Neural cell (in vitro differentiated cells): ENCODE data around the gene KDM3B. TPM values are rescaled to one million over a fixed set of nuclear protein-coding genes. Genes with fewer than 3 reads are reported as not detected.
A peak's percentile ranks its signal among the peaks of the same experiment; 100 is the strongest.

Experiments used
- H2AFZ ChIP-seq: fragments of 200-600, 300-800 bp; sonication (generic), shearing (Covaris generic); 2 replicates; pipeline ENCODE4 v1.6.0; 2014; ENCODE audit warnings: low read depth, mild to moderate bottlenecking, antibody characterized with exemption, low read length, moderate library complexity
- H3F3A ChIP-seq: fragments of 200-600 bp; shearing (Covaris generic); 2 replicates; pipeline ENCODE4 v1.6.1; 2016; ENCODE audit warnings: mild to moderate bottlenecking, moderate library complexity, mixed read lengths, antibody characterized with exemption, low read length; ENCODE audit not compliant: insufficient read depth, poor library complexity, severe bottlenecking
- H3K27ac ChIP-seq: fragments of 200-600, 300-800 bp; sonication (generic), shearing (Covaris generic); 2 replicates; pipeline ENCODE4 v1.5.1; 2014; ENCODE audit warnings: mild to moderate bottlenecking, low read length, moderate library complexity
- H3K27me3 ChIP-seq: fragments of 300-800, 200-600 bp; sonication (generic), shearing (Covaris generic); 2 replicates; pipeline ENCODE4 v1.6.0; 2014; ENCODE audit warnings: mild to moderate bottlenecking, low read depth, low read length, moderate library complexity; ENCODE audit not compliant: insufficient read depth
- H3K36me3 ChIP-seq: fragments of 300-800, 200-600 bp; sonication (generic), shearing (Covaris generic); 2 replicates; pipeline ENCODE4 v1.5.1; 2014; ENCODE audit warnings: mild to moderate bottlenecking, antibody characterized with exemption, low read length, moderate library complexity; ENCODE audit not compliant: insufficient read depth
- H3K4me2 ChIP-seq: fragments of 300-800, 200-600 bp; sonication (generic), shearing (Covaris generic); 2 replicates; pipeline ENCODE4 v1.6.0; 2014; ENCODE audit warnings: mild to moderate bottlenecking, low read length
- H3K4me3 ChIP-seq: fragments of 300-800, 200-600 bp; sonication (generic), shearing (Covaris generic); 2 replicates; pipeline ENCODE4 v1.5.1; 2014; ENCODE audit warnings: mild to moderate bottlenecking, low read length, moderate library complexity
- H3K79me2 ChIP-seq: fragments of 200-600 bp; shearing (Covaris generic); replicated peaks from 2 replicates; pipeline ENCODE4 v1.6.0; 2014; ENCODE audit warnings: mild to moderate bottlenecking, low read length, moderate library complexity; ENCODE audit not compliant: insufficient read depth
- H3K9ac ChIP-seq: fragments of 300-800, 200-600 bp; sonication (generic), shearing (Covaris generic); 2 replicates; pipeline ENCODE4 v1.6.1; 2016; ENCODE audit warnings: mild to moderate bottlenecking, low read length, mixed read lengths
- H3K9me2 ChIP-seq: fragments of 200-600 bp; shearing (Covaris generic); 2 replicates; pipeline ENCODE4 v1.6.1; 2016; ENCODE audit warnings: mild to moderate bottlenecking, low read length, mixed read lengths; ENCODE audit not compliant: insufficient read depth
- H3K9me3 ChIP-seq: fragments of 200-600, 300-800 bp; sonication (generic), shearing (Covaris generic); 2 replicates; pipeline ENCODE4 v1.6.1; 2016; ENCODE audit warnings: mild to moderate bottlenecking, mixed run types, low read length, moderate library complexity, mixed read lengths
- H4K20me1 ChIP-seq: fragments of 200-600 bp; shearing (Covaris generic); 2 replicates; pipeline ENCODE4 v1.6.1; 2016; ENCODE audit warnings: mild to moderate bottlenecking, mixed run types; ENCODE audit not compliant: insufficient read depth
- CTCF ChIP-seq: fragments of 450-650 bp; IDR thresholded peaks from 2 replicates; pipeline ENCODE4 v1.5.1; 2014; ENCODE audit warnings: antibody characterized with exemption, mild to moderate bottlenecking, moderate library complexity; ENCODE audit not compliant: poor library complexity, severe bottlenecking
- EP300 ChIP-seq: fragments of 450-650 bp; conservative IDR thresholded peaks from 2 replicates; pipeline ENCODE4 v1.6.1; 2014; ENCODE audit warnings: antibody characterized with exemption, mild to moderate bottlenecking, moderate library complexity; ENCODE audit not compliant: poor library complexity, severe bottlenecking
- EZH2 ChIP-seq: fragments of 200-600, 300-800 bp; shearing (Covaris generic), sonication (generic); IDR thresholded peaks from 2 replicates; pipeline ENCODE4 v1.6.1; 2014; ENCODE audit warnings: antibody characterized with exemption, low read length, borderline replicate concordance, mild to moderate bottlenecking; ENCODE audit not compliant: insufficient read depth, poor library complexity, severe bottlenecking
- MXI1 ChIP-seq: fragments of 450-650 bp; conservative IDR thresholded peaks from 2 replicates; pipeline ENCODE4 v1.6.1; 2014; ENCODE audit warnings: antibody characterized with exemption, mild to moderate bottlenecking; ENCODE audit not compliant: poor library complexity, severe bottlenecking
- POLR2AphosphoS5 ChIP-seq: IDR thresholded peaks from 2 replicates; pipeline ENCODE4 v1.6.1; 2012
- RAD21 ChIP-seq: fragments of 450-650 bp; conservative IDR thresholded peaks from 2 replicates; pipeline ENCODE4 v1.6.1; 2014; ENCODE audit warnings: antibody characterized with exemption, mild to moderate bottlenecking, moderate library complexity
- REST ChIP-seq: IDR thresholded peaks from 2 replicates; pipeline ENCODE4 v1.6.1; 2012; ENCODE audit warnings: borderline replicate concordance
- SMC3 ChIP-seq: fragments of 450-650 bp; conservative IDR thresholded peaks from 2 replicates; pipeline ENCODE4 v1.6.1; 2014; ENCODE audit warnings: antibody characterized with exemption, mild to moderate bottlenecking, moderate library complexity; ENCODE audit not compliant: poor library complexity
- TAF1 ChIP-seq: IDR thresholded peaks from 2 replicates; pipeline ENCODE4 v1.6.1; 2012; ENCODE audit warnings: low read depth
- polyA plus RNA-seq: library from polyadenylated mRNA; depleted of rRNA; stranded (reverse); fragments of >200 nt; gene quantifications from 2 replicates; pipeline ENCODE4 v1.2.3, GENCODE V29; 2014

The KDM3B gene
- polyA plus RNA-seq, 1 donor from 2014 or later, result 58.7 TPM

DNA sequence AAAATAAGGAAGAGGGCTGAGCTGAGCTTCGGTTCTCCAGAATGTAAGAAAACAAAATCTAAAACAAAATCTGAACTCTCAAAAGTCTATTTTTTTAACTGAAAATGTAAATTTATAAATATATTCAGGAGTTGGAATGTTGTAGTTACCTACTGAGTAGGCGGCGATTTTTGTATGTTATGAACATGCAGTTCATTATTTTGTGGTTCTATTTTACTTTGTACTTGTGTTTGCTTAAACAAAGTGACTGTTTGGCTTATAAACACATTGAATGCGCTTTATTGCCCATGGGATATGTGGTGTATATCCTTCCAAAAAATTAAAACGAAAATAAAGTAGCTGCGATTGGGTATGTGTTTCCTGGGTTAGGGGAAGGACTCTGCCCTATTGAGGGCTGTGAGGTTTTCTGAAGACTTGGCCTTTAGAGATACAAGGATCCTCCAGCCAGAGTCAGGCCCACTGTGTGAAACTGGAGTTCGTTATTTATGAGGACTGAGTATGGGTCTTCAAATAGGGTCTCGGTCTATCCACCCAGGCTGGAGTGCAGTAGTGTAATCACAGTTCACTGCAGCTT, 116.6 kb downstream of the KDM3B start:
- H3F3A ChIP-seq, result no peaks in the 10 kb centered on the region
- no peaks in the 10 kb centered on the region for H3K9me2 ChIP-seq
- H3K79me2 ChIP-seq, result no peaks in the 10 kb centered on the region
- TF ChIP-seq EP300, result no peak
- TF ChIP-seq MXI1, result no peak
- no peak for TF ChIP-seq TAF1
- no peak for TF ChIP-seq RAD21
- TF ChIP-seq POLR2AphosphoS5, result no peak
- TF ChIP-seq EZH2, result no peak
- TF ChIP-seq SMC3, result no peak
- TF ChIP-seq CTCF, result no peak
- no peak for TF ChIP-seq REST
- H3K4me2 ChIP-seq, result no peak overlapping the region
- H3K9me3 ChIP-seq, result no peaks in the 10 kb centered on the region
- no peaks in the 10 kb centered on the region for H3K36me3 ChIP-seq
- H2AFZ ChIP-seq, result no peak overlapping the region
- H3K27me3 ChIP-seq, result peaks cover 23% of the 10 kb centered on the region
- no peak overlapping the region for H3K27ac ChIP-seq
- peaks cover 4% of the 10 kb centered on the region for H4K20me1 ChIP-seq
- no peak overlapping the region for H3K4me3 ChIP-seq
- no peak overlapping the region for H3K9ac ChIP-seq

GRCh38 chr5:138469540-138470321, 117.2 kb downstream of the KDM3B start:
- Histone ChIP-seq H3F3A (no peaks in the 10 kb centered on the region), H4K20me1 (peaks cover 4% of the 10 kb centered on the region), H3K27ac (no peak overlapping the region), H3K4me2 (no peak overlapping the region), H3K9me2 (no peaks in the 10 kb centered on the region), H3K27me3 (peaks cover 23% of the 10 kb centered on the region), H3K9ac (no peak overlapping the region), H3K79me2 (no peaks in the 10 kb centered on the region), H3K9me3 (no peaks in the 10 kb centered on the region), H3K36me3 (no peaks in the 10 kb centered on the region), H3K4me3 (no peak overlapping the region), H2AFZ (no peak overlapping the region)
- peak; percentile 5 for TF ChIP-seq POLR2AphosphoS5
- TF ChIP-seq SMC3, result no peak
